Mucosa of stomach (tissue), 1 donor: ENCODE measurements around the gene NQO2.
"Not testable (repeated sequence)": the region's sequence is repeated elsewhere in the genome, so short reads cannot be mapped to it uniquely, and the experiment has no call there.

ENCODE experiments used
- H3K27me3 ChIP-seq: one replicate; pipeline ENCODE4 v1.7.0; 2013; ENCODE audit warnings: mild to moderate bottlenecking, low read length; ENCODE audit not compliant: control insufficient read depth, insufficient read depth
- H3K36me3 ChIP-seq: one replicate; pipeline ENCODE4 v1.7.0; 2013; ENCODE audit warnings: low read length; ENCODE audit not compliant: control insufficient read depth, insufficient read depth
- H3K4me1 ChIP-seq: one replicate; pipeline ENCODE4 v1.7.0; 2013; ENCODE audit warnings: mild to moderate bottlenecking, low read length; ENCODE audit not compliant: control insufficient read depth, insufficient read depth
- H3K4me3 ChIP-seq: one replicate; pipeline ENCODE4 v1.7.0; 2013; ENCODE audit warnings: low read length
- H3K9ac ChIP-seq: one replicate; pipeline ENCODE4 v1.7.0; 2013; ENCODE audit warnings: mild to moderate bottlenecking, low read length, moderate library complexity
- H3K9me3 ChIP-seq: one replicate; pipeline ENCODE4 v1.7.0; 2013; ENCODE audit warnings: mild to moderate bottlenecking, low read length, moderate library complexity; ENCODE audit not compliant: control insufficient read depth
- donor health status: Pancreatic carcinoma.

The NQO2 gene

DNA sequence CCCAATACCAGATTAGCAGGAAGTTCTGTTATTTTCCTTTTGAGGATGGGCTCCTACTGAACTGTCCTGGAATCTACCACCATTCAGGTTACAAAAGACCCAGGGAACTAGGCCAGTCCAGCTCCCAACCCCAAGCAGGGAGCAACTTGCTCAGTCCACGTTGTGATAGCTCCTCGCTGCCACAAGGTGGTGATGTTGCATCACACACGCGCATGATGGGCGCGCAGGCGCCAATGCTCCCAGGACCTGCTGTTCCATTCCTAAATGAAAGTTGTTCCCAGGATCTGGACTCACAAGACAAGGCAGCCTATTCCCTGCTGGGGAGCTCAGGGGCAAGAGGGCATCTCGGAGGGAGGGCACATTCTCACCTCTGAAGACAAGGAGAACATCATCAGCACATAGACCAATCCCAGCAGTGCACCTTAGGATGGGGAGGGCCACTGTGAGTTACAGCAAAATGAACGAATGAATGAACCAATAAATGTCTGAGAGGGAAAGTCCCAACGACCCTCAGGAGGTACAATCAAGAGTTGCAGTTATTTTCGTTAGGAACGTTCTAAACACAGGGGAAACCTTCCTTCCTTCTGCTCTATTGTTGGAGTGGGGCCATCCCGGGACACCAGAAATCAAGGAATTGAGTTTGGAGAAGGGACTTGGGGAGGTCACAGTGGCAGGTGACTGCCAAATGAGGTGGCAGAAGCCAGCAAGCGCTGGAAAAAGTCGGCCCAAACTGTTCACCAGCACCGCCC lies 1.3 kb upstream of the NQO2 start:
- Histone ChIP-seq H3K4me1 (peaks cover 10% of the 10 kb centered on the region), H3K4me3 (peak overlapping the region; percentile 67), H3K9ac (peak overlapping the region; percentile 64)
- H3K36me3 ChIP-seq, H3K27me3 ChIP-seq, H3K9me3 ChIP-seq: not testable (repeated sequence)

DNA sequence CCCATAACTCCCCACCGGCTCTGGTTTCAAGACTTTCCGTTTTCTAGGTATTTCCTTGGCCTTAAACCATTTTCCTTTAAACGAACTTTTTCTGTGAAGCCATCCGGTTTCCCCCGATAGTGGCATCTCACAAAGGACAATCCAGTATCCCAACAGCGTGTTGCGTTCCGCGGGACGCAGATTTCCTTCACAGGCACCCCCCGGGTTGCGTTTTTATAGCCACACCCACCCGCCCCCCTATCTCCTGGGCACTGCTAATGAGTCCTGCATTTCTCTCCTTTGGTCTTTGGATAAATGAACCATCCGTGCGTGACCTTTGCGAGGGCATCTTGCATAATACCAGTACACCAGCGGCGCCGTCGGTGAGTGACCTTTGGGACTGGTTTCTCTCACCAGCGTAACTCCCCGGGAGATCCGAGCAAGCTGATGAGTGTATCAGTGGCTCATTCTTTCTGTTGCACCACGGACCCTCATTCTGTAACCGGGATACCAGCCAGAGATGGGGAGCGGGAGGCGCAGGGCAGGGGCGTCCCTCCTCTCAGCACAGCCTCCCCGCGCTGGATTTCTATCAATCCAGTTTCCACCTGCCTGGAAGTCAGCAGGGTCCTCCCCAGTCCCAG lies 586 bp upstream of the NQO2 start:
- peak overlapping the region; percentile 64 for H3K9ac ChIP-seq
- no peaks in the 10 kb centered on the region for H3K36me3 ChIP-seq
- peaks cover 10% of the 10 kb centered on the region for H3K4me1 ChIP-seq
- H3K27me3 ChIP-seq: no peaks in the 10 kb centered on the region
- H3K9me3 ChIP-seq: no peaks in the 10 kb centered on the region
- H3K4me3 ChIP-seq: peak overlapping the region; percentile 67

DNA sequence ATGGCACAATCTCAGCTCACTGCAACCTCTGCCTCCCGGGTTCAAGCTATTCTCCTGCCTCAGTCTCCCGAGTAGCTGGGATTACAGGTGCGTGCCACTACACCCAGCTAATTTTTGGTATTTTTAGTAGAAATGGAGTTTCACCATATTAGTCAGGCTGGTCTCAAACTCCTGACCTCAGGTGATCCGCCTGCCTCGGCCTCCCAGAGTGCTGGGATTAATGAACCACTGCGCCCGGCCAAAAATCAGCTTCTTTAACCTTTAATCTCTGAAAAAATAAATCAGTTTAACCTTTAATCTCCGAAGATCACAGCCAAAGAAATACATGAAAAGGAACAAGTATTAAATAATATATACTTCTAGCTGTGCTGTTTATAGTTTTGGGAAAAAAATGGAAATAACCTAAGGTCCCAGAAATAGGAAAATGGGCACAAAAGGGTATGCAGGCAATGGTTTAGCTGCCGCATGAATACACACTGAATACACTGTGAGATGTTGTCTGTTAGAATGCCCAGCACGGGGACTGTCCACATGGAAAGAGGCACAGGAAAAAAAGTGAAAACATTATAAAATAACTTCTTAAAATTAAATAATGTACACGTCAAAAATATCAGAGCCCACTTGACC lies 1.6 kb downstream of the NQO2 start:
- no peaks in the 10 kb centered on the region for H3K9me3 ChIP-seq
- H3K4me1 ChIP-seq: peaks cover 10% of the 10 kb centered on the region
- H3K9ac ChIP-seq: no peak overlapping the region
- H3K27me3 ChIP-seq: no peaks in the 10 kb centered on the region
- no peaks in the 10 kb centered on the region for H3K36me3 ChIP-seq
- H3K4me3 ChIP-seq: no peak overlapping the region

DNA sequence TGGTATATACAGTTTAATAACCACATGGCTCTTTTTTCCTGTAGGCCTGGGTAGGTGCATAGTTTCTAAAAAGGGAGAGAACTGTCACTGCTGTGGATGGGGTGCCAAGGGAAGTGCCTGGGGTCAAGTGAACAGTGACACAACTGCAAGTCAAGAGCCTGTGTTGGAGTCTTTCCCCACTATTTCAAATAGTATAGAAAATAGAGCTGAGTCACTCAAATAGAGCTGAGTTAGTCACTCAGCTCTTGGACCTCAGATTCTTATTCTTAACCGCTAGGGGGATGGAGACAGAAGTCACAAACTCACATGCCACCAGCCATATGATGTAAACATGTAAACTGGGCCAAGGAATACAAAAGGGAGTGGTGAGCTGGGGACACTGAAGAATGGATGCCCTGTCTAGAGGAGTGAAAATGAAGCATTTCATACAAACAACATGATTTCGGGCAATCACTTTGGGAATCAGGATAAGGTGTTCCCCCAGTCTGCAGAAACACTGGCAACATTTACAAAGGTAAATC lies 2.1 kb downstream of the NQO2 start:
- Histone ChIP-seq H3K36me3 (no peaks in the 10 kb centered on the region), H3K9me3 (no peaks in the 10 kb centered on the region), H3K9ac (no peak overlapping the region), H3K4me3 (no peak overlapping the region), H3K27me3 (no peaks in the 10 kb centered on the region), H3K4me1 (peaks cover 10% of the 10 kb centered on the region)

DNA sequence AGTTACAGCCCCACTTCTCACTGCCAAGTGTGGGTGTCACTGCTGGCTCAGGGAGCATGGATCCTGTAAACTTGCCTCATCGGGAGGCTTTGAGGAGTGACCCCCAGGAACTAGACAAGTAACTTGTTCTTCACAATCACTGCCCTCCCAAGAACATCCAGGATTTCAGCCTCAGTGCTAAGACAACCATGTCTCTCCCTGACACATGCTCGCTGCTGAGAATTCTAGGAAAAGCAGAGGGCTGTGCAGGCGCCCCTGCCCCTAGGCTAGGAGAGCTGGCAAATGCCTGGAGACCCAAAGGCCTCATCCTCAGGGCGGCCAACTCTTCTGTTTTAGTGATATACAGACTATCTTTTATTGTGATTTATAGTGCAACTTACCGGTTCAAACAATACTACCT lies 3.5 kb downstream of the NQO2 start:
- H3K9me3 ChIP-seq: not testable (repeated sequence)

DNA sequence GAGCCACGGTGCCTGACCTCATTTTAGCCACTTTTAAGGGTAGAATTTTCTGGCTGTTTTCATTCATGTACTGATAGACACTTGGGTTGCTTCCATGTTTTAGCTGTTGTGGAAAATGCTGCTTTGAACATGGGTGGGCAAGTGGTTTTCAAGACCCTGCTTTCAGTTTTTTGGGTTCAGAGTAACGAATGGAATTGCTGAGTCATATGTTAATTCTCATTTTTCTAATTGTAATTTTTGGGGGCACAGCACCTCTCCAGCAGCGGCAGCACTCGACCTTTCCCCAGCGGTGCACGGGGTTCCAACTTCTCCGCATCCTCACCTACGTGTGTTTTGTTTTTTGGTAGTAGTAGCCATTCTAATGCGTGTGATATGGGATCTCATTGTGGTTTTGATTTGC lies 5.4 kb downstream of the NQO2 start:
- Histone ChIP-seq H3K9ac (no peak overlapping the region), H3K27me3 (no peaks in the 10 kb centered on the region), H3K4me1 (no peaks in the 10 kb centered on the region), H3K36me3 (no peaks in the 10 kb centered on the region), H3K9me3 (no peaks in the 10 kb centered on the region), H3K4me3 (no peak overlapping the region)

More for the DNA sequence above, 3.5 kb downstream of the NQO2 start:
- not testable (repeated sequence) for H3K4me3 ChIP-seq, H3K9ac ChIP-seq, H3K27me3 ChIP-seq, H3K36me3 ChIP-seq
- peaks cover 10% of the 10 kb centered on the region for H3K4me1 ChIP-seq

DNA sequence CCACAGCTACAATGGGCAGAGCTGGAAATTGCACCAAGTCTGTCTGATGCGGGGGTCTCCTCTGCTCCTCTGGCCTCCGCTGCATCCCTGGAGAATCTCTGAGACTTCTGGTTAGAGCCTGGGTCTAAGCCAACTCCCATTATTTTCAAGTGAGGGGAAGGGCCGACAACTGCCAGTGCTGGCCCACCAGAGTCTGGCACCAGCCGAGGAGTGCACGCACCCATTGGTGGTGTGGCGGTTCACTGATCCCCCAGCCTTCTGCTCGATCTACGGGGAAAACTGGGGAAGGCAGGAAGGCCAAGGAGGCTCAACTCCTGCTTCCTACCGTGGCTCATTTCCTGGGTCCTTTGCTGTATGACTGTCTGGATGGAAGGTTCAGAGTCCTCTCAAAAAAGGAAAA lies 6.2 kb downstream of the NQO2 start:
- Histone ChIP-seq H3K4me3 (no peak overlapping the region), H3K9ac (no peak overlapping the region), H3K27me3 (no peaks in the 10 kb centered on the region), H3K9me3 (no peaks in the 10 kb centered on the region), H3K4me1 (no peaks in the 10 kb centered on the region), H3K36me3 (no peaks in the 10 kb centered on the region)

DNA sequence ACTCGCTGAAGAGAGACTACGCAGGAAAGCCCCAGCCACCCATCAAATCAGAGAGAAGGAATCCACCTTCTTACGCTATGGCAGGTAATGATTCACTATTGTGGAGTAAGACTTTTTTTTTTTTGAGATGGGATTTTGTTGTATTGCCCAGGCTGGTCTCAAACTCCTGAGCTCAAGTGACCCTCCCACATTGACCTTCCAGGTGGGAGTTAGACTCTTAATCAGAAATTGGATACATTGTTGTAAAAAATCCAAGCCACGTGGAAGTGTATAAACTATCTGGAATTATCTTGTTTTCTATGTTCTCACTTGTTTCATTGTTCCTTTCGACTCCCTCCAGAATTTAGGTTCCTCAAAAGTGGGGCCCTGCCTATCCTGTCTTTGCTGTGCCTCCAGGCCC lies 6.8 kb downstream of the NQO2 start:
- no peaks in the 10 kb centered on the region for H3K27me3 ChIP-seq
- no peaks in the 10 kb centered on the region for H3K4me1 ChIP-seq
- H3K36me3 ChIP-seq: no peaks in the 10 kb centered on the region
- no peak overlapping the region for H3K4me3 ChIP-seq
- no peaks in the 10 kb centered on the region for H3K9me3 ChIP-seq
- no peak overlapping the region for H3K9ac ChIP-seq

DNA sequence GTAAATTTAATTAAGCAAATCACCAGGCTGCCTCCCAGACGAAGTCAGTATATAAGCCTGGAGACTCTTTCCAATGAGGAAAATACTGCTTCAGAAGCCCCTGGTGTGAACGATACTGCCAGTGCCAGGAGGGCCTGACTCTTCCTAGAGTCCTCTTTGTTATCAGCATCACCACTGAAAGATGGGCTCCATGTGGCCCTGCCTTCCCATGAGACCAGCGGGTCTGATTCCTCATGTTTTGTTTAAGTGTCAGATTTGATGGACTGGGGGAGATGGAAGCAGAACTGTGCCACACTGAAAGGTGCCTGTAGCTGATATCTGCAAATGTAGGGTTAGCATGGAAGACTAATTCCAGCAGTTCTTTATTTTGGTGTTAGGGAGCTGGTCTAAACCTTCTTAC lies 7.9 kb downstream of the NQO2 start:
- H3K4me1 ChIP-seq: no peaks in the 10 kb centered on the region
- no peak overlapping the region for H3K9ac ChIP-seq
- no peak overlapping the region for H3K4me3 ChIP-seq
- H3K9me3 ChIP-seq: no peaks in the 10 kb centered on the region
- H3K27me3 ChIP-seq: no peaks in the 10 kb centered on the region
- H3K36me3 ChIP-seq: no peaks in the 10 kb centered on the region

DNA sequence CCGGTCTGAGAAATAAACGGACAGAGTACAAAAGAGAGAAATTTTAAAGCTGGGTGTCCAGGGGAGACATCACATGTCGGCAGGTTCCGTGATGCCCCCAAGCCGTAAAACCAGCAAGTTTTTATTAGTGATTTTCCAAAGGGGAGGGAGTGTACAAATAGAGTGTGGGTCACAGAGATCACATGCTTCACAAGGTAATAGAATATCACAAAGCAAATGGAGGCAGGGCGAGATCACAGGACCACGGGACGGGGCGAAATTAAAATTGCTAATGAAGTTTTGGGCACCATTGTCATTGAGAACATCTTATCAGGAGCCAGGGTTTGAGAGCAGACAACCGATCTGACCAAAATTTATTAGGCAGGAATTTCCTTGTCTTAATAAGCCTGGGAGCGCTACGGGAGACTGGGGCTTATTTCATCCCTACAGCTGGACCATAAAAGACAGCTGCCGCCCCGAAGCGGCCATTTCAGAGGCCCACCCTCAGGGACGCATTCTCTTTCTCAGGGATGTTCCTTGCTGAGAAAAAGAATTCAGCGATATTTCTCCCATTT lies 9.1 kb downstream of the NQO2 start:
- H3K9me3 ChIP-seq, H3K9ac ChIP-seq, H3K4me3 ChIP-seq, H3K27me3 ChIP-seq, H3K4me1 ChIP-seq, H3K36me3 ChIP-seq: not testable (repeated sequence)

DNA sequence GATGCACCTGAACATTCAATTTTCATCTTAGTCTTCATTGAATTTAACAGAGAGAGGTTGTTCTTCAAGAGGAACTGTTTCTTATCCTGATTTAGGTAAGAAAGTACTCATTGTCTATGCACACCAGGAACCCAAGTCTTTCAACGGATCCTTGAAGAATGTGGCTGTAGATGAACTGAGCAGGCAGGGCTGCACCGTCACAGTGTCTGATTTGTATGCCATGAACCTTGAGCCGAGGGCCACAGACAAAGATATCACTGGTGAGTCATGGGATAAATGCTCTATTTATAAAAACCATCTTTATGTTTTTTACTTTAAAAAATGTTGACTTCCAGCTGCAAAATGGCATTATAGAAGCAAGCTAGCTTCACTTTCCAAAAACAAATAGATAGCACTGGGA lies 10.2 kb downstream of the NQO2 start:
- H3K36me3 ChIP-seq: no peaks in the 10 kb centered on the region
- H3K9ac ChIP-seq: no peak overlapping the region
- H3K4me3 ChIP-seq: no peak overlapping the region
- no peaks in the 10 kb centered on the region for H3K4me1 ChIP-seq
- no peaks in the 10 kb centered on the region for H3K27me3 ChIP-seq
- H3K9me3 ChIP-seq: no peaks in the 10 kb centered on the region

DNA sequence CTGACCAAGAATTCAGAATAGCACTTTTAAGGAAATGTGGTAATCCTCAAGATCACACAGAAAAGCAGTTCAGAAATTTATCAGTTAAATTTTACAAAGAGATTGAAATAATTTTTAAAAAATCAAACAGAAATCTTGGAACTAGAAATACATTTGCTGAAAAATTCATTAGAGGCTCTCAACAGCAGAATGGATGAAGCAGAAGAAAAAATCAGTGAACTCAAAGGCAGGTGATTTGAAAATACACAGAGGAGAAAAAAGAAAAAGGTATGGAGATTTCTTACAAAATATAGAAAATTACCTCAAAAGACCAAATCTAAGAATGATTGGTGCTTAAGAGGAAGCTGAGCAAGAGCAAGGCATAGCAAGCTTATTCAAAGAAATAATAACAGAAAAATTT lies 11.5 kb downstream of the NQO2 start:
- no peaks in the 10 kb centered on the region for H3K27me3 ChIP-seq

More for the DNA sequence above, 11.5 kb downstream of the NQO2 start:
- Histone ChIP-seq H3K9ac (no peak overlapping the region), H3K4me3 (no peak overlapping the region), H3K36me3 (no peaks in the 10 kb centered on the region), H3K4me1 (no peaks in the 10 kb centered on the region), H3K9me3 (no peaks in the 10 kb centered on the region)
